Endometrial microvascular endothelial cells (primary cell): ENCODE results near the gene HSPA12A. TPM values are rescaled to one million over a fixed set of nuclear protein-coding genes. Genes with fewer than 3 reads are reported as not detected.

Experiments used
- in situ Hi-C: cut with HindIII; loops from 2 replicates; pipeline ENCODE4 v1.10.0; 2017; ENCODE audit warnings: low sequenced_read_pairs, low pct_unique_long_range_greater_than_20kb; ENCODE audit errors: inconsistent ontology term
- total RNA-seq: library from RNA; depleted of rRNA; stranded (reverse); fragments of >200 nt; gene quantifications from one replicate; pipeline ENCODE4 v1.2.3, GENCODE V29; 2015; ENCODE audit errors: inconsistent ontology term

Gene HSPA12A
- total RNA-seq, 1 donor from 2014 or later, result 0.28 TPM

DNA sequence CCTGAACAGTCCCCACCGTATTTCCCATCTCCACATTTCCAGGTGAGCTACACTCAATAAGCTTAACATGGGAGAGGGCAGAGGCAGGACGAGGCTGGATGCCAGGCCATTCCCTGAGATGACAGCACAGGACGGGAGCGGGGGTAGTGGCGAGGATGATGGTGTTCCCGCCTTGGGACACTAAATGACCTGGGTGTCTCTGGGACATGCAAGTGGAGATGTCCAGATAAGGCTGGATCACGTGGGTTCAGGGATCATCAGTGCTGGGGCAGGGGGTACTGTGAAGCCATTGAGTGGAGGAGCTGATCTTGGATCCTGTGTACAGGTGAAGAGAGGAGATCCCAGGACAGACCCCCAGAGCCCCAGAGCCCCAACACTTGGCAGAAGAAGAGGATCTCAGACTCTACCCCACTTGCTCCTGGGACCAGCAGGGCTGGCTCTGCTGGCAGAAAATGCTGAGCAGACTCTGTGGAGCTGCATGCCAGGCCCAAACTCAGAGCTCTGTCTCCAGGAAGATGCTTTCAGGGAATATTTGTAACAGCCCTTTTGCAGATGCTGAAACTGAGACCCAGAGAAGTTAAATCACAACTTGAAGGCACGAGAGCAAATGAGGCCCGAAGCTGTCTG lies 29.7 kb upstream of the HSPA12A start:
- in situ Hi-C loops, result no loop called here

DNA sequence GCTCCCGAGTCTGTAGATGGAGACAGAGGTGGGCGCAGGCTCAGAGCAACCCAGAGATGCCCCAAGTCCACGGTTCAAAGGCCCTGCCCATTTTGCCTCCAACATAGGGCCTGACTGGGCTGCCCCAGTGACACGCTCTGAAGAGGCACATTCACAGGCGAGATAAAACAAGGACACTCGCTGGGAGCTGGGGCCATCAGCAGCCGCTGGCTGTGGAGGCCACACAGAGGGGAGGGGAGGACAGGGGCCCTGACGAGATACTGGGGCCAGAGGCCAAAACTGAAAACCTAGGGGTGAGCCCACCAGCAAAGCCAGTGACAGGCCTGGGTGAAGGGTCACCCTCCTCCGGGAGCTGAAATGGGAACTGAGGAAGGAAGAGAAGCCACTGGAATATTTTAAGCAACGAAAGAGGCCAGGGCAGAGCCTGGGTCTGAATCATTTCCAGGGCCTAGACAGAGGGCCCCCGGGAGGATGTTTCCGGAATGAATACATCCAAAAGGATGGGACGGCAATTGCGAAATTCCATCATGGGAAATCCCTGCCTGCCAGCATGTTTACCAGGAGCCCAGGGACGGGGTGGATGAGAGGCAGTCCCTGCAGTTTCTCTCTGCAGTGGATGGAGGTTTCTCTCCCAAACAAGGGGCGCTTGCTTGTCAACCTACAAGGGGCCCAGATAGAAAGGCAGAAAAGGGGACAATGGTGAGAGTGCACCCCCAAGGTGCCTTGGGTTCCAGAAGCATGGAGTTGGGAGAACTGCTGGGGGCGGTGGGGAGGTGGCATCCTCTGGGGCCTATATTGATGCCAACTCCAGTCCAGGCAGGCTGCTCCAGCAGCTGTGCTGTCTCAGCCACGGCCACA lies 29.0 kb upstream of the HSPA12A start:
- in situ Hi-C loops, result no loop called here

DNA sequence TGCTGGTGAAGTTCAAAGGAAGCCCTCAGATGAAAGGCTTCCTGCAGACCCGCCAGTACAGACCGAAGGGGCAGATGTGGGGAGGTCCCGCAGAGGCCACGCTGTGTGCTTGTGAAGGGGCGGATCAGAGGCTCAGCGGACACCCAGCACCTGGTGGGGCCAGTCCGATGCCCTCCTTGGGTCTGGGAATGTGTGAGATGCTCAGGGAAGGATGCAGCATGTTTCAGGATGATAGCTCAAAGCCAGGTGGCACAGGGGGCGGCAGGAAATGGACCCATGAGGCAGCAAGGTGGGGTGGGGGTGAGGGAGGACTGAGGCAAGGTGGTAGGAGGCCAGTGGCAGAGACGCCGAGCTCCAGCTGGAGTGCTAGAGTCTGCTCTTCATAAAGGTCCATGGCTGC lies 27.9 kb upstream of the HSPA12A start:
- in situ Hi-C loops, result no loop called here

DNA sequence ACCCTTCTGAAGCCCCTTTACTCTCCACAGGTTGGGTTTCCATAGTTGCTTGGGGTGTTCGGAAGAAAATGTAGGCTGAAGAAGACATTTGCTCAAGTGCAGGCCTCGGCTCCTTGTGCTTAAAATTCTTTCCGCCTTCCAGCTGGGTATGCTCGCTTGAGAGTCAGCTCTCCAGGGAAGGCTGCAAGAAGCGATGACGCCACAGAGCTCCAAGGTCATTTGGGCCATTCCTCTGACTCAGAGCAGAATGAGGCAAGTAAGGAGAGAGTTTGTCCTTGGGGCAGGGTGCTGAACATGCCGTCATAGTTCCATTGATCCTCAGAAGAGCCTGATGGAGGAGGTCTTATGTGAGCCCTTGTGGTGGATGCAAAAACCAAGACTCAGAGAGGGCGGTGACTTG lies 27.4 kb upstream of the HSPA12A start:
- in situ Hi-C loops, result no loop called here

DNA sequence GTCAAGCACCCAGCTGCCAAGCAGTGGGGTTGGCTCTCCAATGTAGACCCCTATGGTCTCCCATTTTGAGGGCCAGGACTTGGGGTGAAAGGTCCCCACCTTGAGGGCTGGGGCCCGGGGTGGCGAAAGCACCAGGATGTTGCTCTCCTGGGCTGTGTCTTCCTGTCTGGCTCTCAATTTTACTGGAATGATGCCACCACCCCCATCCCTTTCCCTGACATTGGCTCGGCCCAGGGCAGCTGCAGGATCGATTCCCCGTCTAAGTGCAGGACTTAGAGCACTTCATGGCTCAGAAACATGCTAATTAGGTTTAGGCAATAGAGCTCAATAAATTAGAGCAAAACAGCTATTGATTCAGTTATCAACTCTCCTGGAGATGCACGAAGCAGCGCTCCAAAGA lies 27.0 kb upstream of the HSPA12A start:
- in situ Hi-C loops, result no loop called here

DNA sequence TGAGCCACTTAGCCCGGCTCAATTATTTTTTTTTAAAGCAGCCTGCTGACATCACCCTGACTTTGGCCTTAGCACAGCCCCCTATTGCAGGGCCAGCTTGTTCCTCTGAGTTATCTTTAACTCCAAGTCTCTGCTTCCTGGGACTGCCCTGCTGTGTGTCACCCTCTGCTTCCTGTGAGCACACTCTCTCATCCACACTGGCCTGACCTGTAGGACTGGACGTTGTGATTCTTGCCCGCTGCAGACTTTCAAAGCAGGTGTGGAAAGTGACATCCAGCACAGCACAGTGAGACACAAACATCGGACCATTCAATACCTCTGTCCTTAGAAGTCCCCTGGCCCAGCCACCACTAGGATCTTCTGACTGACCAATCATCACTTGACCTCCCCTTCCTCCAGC lies 26.4 kb upstream of the HSPA12A start:
- in situ Hi-C loops, result no loop called here

DNA sequence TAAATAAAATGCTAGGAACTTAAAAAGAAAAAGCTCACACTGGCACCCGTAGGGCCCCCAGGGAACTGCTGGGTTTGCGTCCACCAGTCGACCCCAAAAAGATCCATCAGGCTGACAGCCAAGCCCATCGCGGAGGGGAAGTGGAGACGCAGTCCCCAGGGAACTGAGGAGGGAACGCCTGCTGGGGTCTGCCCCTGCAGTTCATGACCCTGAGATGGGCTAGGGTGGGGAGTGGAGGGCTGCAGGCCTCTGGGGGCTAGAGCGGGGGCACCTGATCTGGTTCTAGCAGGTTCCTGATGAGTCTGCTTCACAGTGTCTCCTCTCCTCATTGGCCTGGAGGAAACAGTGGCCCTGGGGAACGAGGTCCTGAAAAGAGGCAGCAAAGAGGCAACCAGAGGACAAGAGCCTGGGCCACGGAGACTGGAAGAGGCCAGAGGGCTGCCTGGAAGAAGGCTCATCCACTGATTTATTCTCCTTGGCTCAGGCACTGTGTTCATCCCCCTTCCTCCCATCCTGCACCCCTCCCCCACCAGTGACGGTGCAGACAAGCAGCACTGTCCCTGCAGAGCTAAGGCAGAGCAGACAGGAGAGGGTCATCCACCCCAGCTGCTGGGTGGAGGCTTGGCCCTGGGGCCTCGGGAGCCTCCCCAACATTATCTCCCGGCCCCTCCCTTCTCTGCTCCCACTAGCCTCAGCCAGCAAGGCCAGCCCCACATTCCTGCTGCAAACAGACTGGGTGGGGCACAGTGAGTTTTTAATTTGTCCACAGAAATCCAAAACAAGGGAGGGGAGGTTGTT lies 24.7 kb upstream of the HSPA12A start:
- in situ Hi-C loops, result no loop called here

DNA sequence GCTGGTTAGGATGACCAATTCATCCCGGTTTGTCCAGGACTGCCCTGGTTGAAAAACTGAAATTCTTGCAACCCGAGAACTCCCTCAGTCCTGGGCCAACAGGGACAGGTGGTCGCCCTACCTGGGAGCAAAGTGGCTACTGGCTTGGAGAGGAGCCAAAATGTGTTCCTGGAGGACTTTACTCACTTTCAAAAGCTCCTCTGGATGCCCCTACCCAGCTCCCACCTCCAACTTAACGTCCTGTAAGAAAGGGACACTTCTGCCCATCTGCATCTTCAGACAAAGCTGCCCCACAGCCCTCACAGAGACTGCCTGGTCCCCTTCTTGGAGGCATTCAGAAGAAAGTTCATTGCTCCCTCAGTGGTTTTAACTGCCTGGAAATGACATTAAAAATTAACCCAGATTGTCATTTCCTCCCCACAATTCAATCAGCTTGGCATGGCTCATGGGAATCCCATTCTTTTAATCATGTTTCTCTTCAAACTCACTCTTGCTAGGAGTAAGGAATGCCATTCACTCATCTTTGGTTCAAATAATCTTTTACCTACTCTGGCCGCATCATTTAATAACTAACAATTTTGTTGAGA lies 24.0 kb upstream of the HSPA12A start:
- in situ Hi-C loops, result no loop called here

DNA sequence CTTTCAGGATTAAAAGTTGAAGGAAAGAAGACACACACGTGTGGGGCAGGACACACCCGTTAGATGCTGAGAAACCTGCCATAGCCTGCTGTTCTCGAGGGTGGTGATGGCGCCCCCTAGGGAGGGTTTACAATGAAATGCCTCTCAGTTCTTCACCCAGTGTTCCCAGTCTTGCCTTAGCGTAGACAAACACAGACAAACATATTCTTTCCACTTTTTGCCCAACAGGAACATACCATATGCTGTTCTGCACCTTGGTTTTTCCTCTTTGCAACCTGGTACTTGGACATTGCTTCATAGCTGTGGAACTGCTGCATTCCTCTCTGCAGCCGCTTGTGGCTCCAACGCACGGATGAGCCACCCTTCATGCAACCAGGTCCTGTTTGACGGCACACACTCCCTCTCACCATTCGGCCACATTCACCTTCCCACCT lies 23.3 kb upstream of the HSPA12A start:
- in situ Hi-C loops, result no loop called here

DNA sequence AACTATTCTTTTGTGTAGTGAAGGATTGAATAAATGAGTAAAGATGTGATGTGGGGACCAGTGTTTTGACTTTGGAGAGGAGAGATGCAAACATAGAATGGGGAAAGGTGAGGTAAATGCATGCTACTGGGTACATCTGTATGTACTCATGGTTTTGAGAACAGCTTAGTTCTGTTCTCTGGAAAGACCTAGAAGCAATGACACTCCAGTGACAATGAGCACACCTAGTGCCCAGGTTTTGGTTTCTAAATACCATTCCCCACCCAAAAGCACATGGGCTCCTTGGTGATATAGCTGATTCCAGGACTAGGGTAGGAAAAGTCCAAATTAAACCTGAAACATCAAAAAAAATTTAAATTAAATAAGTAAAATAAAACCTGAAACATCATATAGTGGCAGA lies 22.6 kb upstream of the HSPA12A start:
- in situ Hi-C loops, result no loop called here

DNA sequence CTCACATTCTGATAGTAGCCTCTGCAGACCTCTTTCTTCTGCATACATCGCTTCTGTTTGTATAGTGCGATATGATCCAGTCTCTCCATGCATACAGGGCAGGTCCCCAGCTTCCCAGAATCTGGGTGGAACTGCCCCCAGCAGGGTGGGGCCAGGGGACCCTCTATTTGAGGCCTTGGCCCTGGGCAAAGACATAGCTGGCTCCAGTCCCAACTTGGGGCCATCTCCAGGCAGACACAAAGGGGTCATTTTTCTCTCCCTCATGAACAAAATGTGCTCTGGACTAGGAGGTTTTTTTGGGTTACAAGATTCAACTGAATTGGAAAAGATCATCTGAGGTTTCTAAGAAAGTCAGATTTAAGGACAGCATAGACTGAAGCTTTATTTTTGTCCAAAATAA lies 21.1 kb upstream of the HSPA12A start:
- in situ Hi-C loops, result no loop called here

DNA sequence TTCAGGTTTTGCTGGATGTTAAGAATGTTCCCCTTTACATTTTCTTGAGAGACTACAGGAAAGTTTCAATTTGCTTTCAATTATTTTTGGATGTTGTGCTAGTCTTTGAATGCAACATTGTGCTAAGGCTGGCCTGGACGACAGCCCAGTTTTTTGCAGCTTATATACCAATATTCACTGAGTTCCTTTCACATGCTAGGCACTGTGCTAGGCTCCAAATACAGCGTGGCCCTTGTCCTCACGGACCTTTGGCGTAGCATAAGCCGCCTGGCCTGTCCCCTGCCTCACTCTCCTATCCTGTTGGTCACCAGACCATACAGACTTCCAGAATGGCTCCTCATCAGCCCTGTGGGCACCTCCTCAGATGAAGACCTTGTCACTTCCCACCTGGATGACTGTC lies 19.5 kb upstream of the HSPA12A start:
- in situ Hi-C loops, result no loop called here

DNA sequence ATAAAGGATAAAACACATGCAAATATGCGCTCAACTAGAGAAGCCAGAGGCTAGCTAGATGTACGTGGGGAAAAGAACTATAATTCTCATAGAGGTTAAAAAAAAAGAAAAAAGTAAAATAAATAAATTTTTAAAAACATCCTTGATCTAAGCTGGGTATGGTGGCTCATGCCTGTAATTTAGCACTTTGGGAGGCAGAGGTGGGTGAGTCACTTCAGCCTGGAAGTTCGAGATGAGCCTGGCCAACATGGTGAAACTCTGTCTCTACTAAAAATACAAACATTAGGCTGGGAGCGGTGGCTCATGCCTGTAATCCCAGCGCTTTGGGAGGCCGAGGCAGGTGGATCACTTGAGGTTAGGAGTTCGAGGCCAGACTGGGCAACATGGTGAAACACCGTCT lies 18.6 kb upstream of the HSPA12A start:
- in situ Hi-C loops, result no loop called here

DNA sequence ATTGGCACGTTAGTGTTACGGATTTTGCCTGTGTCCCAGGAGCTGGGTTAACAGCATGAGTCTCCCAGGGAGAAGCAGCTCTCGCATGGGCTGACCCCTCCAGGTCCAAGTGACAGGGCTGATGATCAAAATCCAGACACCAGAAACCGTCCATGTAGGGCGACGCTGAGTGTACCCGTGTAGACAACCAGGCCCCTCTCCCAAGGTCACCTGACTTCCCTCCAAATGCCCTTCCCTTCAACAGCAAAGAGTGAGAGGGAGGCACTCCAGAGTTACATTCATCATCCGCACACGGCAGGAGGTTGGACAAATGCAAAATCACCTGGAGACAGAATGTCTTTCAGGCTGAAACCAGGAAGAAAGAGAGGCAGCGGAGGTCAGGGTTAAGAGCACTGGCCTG lies 14.9 kb upstream of the HSPA12A start:
- in situ Hi-C loops, result no loop called here

DNA sequence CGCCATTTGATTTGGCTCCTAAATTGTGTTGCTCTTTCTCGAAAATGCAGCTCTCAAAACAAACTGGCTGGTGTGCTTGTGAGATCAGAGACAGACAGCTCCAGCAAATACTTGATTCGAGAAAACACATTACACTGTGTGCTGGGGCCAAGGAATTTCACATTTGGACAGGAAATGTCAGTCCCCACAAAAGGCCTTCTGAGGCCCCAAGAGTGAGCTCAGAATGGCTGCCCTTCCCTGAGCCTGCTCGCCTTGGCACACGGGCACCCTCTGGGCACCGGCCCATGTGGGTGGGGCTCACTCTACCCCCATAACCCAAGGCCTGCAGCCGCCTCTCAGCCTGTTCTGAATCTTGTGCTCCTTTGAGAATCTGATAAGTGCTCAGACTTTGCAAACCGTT lies 13.9 kb upstream of the HSPA12A start:
- in situ Hi-C loops, result no loop called here

DNA sequence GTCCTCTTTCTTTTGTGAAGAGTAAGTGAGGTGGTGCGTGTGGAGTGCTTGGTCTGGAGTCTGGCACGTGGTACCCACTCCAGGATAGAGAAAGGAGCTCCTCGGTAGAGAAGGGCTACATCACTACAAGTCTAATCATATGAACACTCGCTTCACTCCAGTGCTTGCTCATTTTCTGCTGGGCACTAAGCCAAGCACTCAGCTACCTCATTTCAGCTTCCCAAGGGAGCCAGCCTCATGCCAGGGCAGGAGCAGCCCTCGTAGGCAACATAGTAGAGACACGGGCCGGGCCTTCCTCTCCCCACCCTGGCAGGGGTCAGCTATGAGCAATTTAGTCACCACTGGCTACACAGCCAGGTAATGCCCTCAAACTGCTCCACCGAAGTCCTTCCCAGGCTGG lies 11.4 kb upstream of the HSPA12A start:
- in situ Hi-C loops, result no loop called here

DNA sequence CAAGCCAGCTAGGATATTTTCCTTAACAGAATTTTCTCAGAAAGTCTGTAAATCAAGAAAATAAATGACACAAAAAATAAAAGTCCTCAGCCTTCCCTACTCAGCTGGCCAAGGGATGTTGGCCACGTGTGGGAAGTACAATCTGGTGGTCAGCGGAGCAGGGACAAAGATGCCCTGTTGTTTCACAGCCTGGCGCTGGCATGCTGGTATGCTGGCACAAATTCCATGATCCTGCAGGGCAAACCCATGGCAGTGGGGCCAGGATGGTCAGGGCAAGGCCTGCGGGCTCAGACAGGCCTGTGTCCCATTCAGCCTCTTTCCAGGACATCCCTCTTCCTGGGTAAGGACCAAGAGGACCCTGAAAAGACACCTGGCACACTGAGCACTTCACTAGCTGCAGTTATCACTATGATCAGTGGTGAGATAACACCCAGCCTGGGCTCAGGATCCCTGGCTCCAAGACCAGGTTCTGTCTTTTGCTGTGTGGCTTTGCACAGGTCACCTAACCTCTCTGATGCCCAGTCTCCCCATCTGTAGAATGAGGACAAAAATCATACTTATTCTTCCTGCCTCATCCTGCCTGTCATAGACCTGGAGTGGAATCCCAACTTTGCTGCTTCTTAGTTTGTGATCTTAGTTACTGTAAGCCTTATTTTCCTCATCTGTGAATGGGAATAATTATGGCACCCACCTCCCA lies 10.8 kb upstream of the HSPA12A start:
- in situ Hi-C loops, result no loop called here

DNA sequence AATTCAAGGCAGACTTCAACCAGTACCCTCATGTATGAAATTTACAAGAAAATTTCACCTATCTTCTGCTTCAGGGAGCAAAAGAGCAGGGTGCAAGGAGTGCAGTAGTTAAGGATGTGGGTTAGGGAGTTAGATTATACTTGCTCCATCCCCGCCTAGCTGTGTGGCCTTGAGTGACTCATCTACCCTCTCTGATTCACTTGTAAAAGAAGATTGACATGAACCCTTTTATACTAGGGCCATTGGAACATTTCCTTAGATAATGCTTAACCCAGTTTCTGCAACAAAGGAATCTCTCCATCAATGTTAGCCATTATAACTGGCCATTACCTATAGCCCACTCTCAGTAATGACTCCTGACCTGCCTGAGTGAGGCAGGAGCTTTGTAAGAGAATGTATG lies 10.2 kb upstream of the HSPA12A start:
- in situ Hi-C loops, result no loop called here

DNA sequence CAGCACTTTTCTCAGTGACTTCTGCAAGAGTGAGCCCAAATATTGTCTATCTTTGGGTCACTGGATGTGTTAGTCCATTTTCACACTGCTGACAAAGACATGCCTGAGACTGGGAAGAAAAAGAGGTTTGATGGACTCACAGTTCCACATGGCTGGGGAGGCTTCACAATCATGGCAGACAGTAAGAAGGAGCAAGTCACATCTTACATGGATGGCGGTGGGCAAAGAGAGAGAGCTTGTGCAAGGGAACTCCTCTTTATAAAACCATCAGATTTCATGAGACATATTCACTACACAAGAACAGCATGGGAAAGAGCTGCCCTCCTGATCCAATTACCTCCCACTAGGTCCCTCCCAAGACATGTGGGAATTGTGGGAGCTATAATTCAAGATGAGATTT lies 6.1 kb upstream of the HSPA12A start:
- in situ Hi-C loops, result no loop called here
